NCI-H226 (cell line): ENCODE measurements around the gene APOA1.
A peak's percentile ranks its signal among the peaks of the same experiment; 100 is the strongest.
"Not testable (repeated sequence)": the region's sequence is repeated elsewhere in the genome, so short reads cannot be mapped to it uniquely, and the experiment has no call there.

ENCODE experiments used
- DNase-seq: peaks from one replicate; pipeline ENCODE4 v3.0.0-alpha.2; 2015

Gene APOA1

GRCh38 chr11:116857316-116857715 lies 19.9 kb upstream of the APOA1 start:
- peak; percentile 50 for DNase-seq

DNA sequence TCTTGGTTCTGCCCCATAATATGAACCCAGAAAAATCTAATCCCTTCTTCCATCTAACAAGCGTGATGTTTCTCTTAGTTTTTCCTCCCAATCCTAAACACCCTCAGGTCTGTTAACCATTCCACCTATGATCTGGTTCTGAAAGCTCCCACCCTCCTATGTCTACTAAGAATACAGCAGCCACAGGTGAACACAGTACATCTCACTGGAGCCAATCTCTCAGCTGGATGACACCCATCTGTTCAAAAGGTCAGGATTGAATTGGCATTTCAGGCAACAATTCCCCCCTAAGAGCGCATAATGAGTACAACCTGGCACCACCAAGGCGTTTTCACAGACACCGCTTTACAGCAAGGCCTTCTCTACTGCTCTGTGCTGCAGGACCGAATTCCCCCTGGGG lies 19.0 kb upstream of the APOA1 start:
- DNase-seq, result no peak

GRCh38 chr11:116855413-116855812 lies 18.0 kb upstream of the APOA1 start:
- no peak for DNase-seq

- peak; percentile 95 for DNase-seq
Observed at GRCh38 chr11:116853461-116854073, 16.1 kb upstream of the APOA1 start.

GRCh38 chr11:116852261-116853031 lies 15.0 kb upstream of the APOA1 start:
- DNase-seq, result peak; percentile 80

DNA sequence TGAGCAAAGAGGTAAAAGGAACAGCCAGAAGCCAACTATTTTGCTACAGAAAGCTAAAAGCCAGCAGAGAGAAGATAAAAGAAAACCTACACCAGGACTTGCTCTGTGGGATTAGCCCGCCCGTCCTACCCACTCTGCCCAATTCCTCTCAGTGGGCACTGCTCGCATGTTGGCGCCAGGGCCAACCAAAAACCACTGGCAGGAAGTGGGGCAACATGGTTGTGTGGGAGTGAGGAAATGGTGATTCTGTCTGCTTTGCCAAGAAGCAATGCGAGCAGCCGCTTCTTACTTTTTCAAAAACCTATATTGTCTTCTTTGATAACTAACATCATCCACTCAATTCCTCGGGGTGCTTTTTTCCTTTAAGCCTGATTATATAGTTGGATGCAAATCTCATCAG lies 14.2 kb upstream of the APOA1 start:
- peak; percentile 28 for DNase-seq

- no peak for DNase-seq
Observed at GRCh38 chr11:116849486-116849885, 12.1 kb upstream of the APOA1 start.

GRCh38 chr11:116849060-116849459 lies 11.6 kb upstream of the APOA1 start:
- no peak for DNase-seq

- DNase-seq, result no peak
Observed at GRCh38 chr11:116847612-116848011, 10.2 kb upstream of the APOA1 start.

- no peak for DNase-seq
Observed at GRCh38 chr11:116844722-116845121, 7.3 kb upstream of the APOA1 start.

GRCh38 chr11:116843661-116844060 lies 6.2 kb upstream of the APOA1 start:
- no peak for DNase-seq

DNA sequence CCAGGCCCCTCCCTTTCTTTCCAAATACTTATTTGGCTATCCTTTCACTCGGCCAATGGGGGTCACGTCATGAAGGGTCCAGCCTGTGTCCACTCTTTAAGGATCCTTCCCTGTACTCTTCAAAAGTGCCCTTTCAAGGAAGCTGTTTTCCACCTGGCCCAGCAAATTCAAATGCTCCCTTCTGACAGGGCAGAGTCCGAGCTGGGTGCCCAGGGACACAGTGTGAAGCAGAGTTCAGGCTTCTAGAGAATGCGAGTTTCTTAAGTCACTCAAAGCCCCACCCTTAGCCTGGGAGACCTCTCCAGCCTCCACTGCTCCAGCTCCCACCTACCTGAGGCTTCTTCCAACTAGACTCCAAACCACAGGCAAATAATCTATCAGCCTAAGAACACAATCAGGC lies 5.5 kb upstream of the APOA1 start:
- DNase-seq, result peak; percentile 81

- no peak for DNase-seq
Observed at GRCh38 chr11:116842117-116842516, 4.7 kb upstream of the APOA1 start.

- DNase-seq, result no peak
Observed at GRCh38 chr11:116840746-116841296, 3.4 kb upstream of the APOA1 start.

DNA sequence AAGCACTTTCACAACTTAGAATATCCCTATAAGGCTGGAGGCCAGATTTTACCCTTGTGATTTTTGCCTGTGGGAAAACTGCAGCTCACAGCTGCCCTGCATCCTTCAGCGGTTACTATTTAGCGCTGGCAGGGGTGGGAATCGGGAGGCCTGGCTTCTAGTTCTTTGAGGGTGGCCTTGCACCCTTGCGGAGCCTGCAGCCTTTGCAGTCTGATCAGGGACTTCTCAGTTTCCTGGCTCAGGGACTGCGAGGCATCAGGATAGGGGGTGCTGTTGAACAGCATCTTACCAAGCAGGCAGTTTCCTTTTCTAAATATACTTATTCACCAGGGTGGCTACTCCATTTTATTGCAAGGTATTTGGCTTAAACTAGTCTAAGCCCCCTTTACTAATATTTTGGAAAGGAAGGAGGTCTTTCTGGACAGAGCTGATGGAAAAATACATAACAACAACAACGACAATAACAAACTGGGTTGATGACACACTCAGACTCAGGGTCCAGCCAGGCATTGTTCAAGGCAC lies 2.9 kb upstream of the APOA1 start:
- no peak for DNase-seq

- DNase-seq, result no peak
Observed at GRCh38 chr11:116838321-116839084, 1.1 kb upstream of the APOA1 start.

DNA sequence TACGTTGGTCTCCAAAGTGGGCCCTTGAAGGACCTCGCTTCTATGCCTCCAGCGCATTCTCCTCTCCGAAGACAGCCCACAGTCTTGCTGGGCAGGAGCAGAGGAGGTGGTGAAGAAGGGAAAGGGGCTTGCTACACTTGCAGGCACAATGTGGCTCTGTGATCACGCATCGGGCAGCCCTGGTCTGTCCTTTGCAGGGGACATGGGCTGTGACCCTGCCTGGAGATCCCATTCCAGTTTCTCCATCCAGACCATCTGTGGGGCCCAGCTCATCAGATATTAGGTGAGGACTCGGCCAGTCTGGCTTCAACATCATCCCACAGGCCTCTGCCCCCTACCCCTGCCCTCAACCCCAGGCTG lies 810 bp downstream of the APOA1 start:
- no peak for DNase-seq

- peak; percentile 93 for DNase-seq
Observed at GRCh38 chr11:116835791-116836631, 1.4 kb downstream of the APOA1 start.

DNA sequence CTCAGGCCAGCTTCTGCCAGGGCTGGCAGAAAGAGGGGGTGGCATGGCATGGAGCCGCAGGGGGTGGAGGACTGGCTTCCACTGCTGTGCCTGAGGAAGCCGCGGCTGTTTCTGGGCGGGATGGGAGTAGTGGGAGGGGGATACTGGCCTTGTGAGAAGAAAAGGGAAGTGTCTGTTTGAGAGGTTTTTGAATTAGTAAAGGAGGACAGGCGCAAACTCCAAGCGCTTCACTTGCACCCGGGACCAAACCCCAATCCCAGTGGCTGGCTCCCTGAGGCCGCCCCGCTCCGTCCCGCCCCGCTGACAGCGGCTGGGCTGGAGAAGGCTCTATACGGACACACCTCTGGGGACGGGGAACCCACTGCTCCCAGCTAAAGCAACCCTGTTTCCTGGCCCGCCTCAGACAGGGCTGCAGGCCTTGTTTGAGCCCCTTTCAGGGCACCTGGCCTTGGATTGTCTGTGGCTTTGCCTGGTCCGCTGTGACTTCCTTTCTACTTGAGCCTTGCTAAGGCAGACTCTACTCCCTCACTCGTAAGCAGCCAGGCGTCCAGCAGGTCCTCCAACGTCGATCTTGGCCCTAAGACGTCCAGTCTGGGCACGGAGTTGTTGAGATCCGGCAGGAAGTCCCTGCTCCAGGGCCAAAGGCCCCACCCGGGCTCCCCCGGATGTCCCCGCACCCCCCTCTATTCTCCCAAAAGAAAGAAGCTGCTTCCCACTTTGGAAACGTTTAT lies 2.2 kb downstream of the APOA1 start:
- DNase-seq, result no peak

DNA sequence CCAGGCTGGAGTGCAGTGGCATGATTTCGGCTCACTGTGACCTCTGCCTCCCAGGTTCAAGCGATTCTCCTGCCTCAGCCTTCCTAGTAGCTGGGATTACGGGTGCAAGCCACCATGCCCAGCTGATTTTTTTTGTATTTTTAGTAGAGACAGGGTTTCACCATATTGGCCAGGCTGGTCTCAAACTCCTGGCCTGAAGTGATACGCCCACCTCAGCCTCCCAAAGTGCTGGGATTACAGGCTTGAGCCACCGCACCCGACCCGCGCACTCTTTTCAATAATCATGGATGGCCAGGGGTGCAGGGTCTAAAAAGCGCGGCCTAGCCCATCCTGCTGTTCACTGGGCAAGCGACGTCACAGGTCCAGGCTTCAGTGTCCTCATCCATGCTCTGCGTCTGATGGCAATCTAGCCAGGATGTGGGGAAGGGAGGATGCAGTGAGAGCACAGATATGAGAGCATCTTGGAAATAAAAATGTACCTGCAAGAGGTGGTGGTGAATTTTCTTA lies 2.8 kb downstream of the APOA1 start:
- not testable (repeated sequence) for DNase-seq

- DNase-seq, result no peak
Observed at GRCh38 chr11:116833816-116834534, 3.4 kb downstream of the APOA1 start.
